HEK293 (cell line): ENCODE results near the gene IKZF4.

ENCODE experiments used
- CTCF ChIA-PET: fragments of 350-600 bp; formaldehyde crosslinking; extraction: SDS; loops from one replicate; lab custom pipeline; 2021; ENCODE audit warnings: antibody characterized with exemption; lab: Yijun Ruan, JAX
- POLR2A ChIA-PET: fragments of 300-600 bp; formaldehyde crosslinking; extraction: SDS; loops from one replicate; lab custom pipeline; 2020; ENCODE audit warnings: antibody characterized with exemption, inconsistent platforms; lab: Yijun Ruan, JAX
- H3K27ac ChIP-seq: fragments of 200-500 bp; sonication (Bioruptor generic); 2 replicates; pipeline ENCODE4 v1.5.1; 2014; ENCODE audit warnings: low read depth, low read length, control low read depth, inconsistent platforms; ENCODE audit errors: extremely low read depth
- H3K36me3 ChIP-seq, 2 experiments: fragments of 200-500 bp in 1 of 2; sonication (Bioruptor generic) in 1 of 2; 1 replicate in 1 of 2; 2 replicates in 1 of 2; pipeline ENCODE4 v1.5.1; 2014 to 2017; ENCODE audit warnings: inconsistent platforms in 2 of 2, low read length in 2 of 2; ENCODE audit not compliant: control insufficient read depth in 2 of 2, insufficient read depth in 1 of 2
- H3K4me1 ChIP-seq: fragments of 200-500 bp; sonication (Bioruptor generic); 2 replicates; pipeline ENCODE4 v1.5.1; 2014; ENCODE audit warnings: mild to moderate bottlenecking, low read length, inconsistent platforms; ENCODE audit not compliant: control insufficient read depth, insufficient read depth
- H3K4me3 ChIP-seq: 2 replicates; pipeline ENCODE4 v1.5.1; 2011; ENCODE audit warnings: low read depth, mild to moderate bottlenecking, control low read depth, low read length, moderate library complexity
- H3K9me3 ChIP-seq: fragments of 200-500 bp; sonication (Bioruptor generic); 2 replicates; pipeline ENCODE4 v1.5.1; 2014; ENCODE audit warnings: low read depth, low read length, inconsistent platforms; ENCODE audit not compliant: control insufficient read depth, insufficient read depth
- FEZF1 ChIP-seq: fragments of 450-650 bp; formaldehyde crosslinking; IDR thresholded peaks from 2 replicates; pipeline ENCODE4 v1.5.1; 2016; ENCODE audit warnings: missing biosample characterization, missing genetic modification characterization
- GLIS1 ChIP-seq: fragments of 450-650 bp; formaldehyde crosslinking; IDR thresholded peaks from 2 replicates; pipeline ENCODE4 v1.5.1; 2016; ENCODE audit warnings: missing biosample characterization, missing genetic modification characterization
- KLF16 ChIP-seq: fragments of 450-650 bp; formaldehyde crosslinking; IDR thresholded peaks from 2 replicates; pipeline ENCODE4 v1.5.1; 2017; ENCODE audit warnings: missing biosample characterization, missing genetic modification characterization
- KLF8 ChIP-seq: fragments of 450-650 bp; formaldehyde crosslinking; IDR thresholded peaks from 2 replicates; pipeline ENCODE4 v1.5.1; 2016; ENCODE audit warnings: missing biosample characterization, missing genetic modification characterization
- PATZ1 ChIP-seq: fragments of 450-650 bp; formaldehyde crosslinking; IDR thresholded peaks from 2 replicates; pipeline ENCODE4 v1.5.1; 2016; ENCODE audit warnings: missing biosample characterization, missing genetic modification characterization
- PRDM1 ChIP-seq: fragments of 450-650 bp; formaldehyde crosslinking; IDR thresholded peaks from 2 replicates; pipeline ENCODE4; 2016; ENCODE audit warnings: missing biosample characterization, missing genetic modification characterization
- PRDM4 ChIP-seq: fragments of 450-650 bp; formaldehyde crosslinking; IDR thresholded peaks from 2 replicates; pipeline ENCODE4 v1.5.1; 2017; ENCODE audit warnings: missing biosample characterization, missing genetic modification characterization
- SETDB1 ChIP-seq: IDR thresholded peaks from one replicate; pipeline ENCODE4 v1.6.1; 2017; ENCODE audit warnings: mild to moderate bottlenecking, low read length, moderate library complexity, mixed read lengths; ENCODE audit not compliant: insufficient read length
- YY1 ChIP-seq: fragments of 450-650 bp; formaldehyde crosslinking; IDR thresholded peaks from 2 replicates; pipeline ENCODE4 v1.5.1; 2018; ENCODE audit warnings: missing biosample characterization, missing genetic modification characterization
- ZBTB1 ChIP-seq: fragments of 450-650 bp; formaldehyde crosslinking; IDR thresholded peaks from 2 replicates; pipeline ENCODE4 v1.5.1; 2016; ENCODE audit warnings: missing biosample characterization, missing genetic modification characterization
- ZBTB48 ChIP-seq: fragments of 450-650 bp; formaldehyde crosslinking; IDR thresholded peaks from 2 replicates; pipeline ENCODE4 v1.5.1; 2016; ENCODE audit warnings: missing biosample characterization, missing genetic modification characterization
- ZNF2 ChIP-seq: fragments of 450-650 bp; formaldehyde crosslinking; IDR thresholded peaks from 2 replicates; pipeline ENCODE4 v1.5.1; 2016; ENCODE audit warnings: missing biosample characterization, missing genetic modification characterization
- ZNF366 ChIP-seq: fragments of 450-650 bp; formaldehyde crosslinking; conservative IDR thresholded peaks from 2 replicates; pipeline ENCODE4 v1.5.1; 2016; ENCODE audit warnings: missing biosample characterization, missing genetic modification characterization
- ZNF521 ChIP-seq: fragments of 450-650 bp; formaldehyde crosslinking; IDR thresholded peaks from 2 replicates; pipeline ENCODE4 v1.5.1; 2017; ENCODE audit warnings: missing biosample characterization, mild to moderate bottlenecking, missing genetic modification characterization
- ZNF544 ChIP-seq: fragments of 450-650 bp; formaldehyde crosslinking; IDR thresholded peaks from 2 replicates; pipeline ENCODE4 v1.5.0; 2017; ENCODE audit warnings: missing biosample characterization, missing genetic modification characterization
- ZNF600 ChIP-seq: fragments of 450-650 bp; formaldehyde crosslinking; IDR thresholded peaks from 2 replicates; pipeline ENCODE4 v1.5.1; 2016; ENCODE audit warnings: missing biosample characterization, missing genetic modification characterization
- ZNF677 ChIP-seq: fragments of 450-650 bp; IDR thresholded peaks from 2 replicates; pipeline ENCODE4 v1.5.0; 2018; ENCODE audit warnings: missing biosample characterization, mild to moderate bottlenecking, missing genetic modification characterization, moderate library complexity
- ZNF785 ChIP-seq: fragments of 450-650 bp; formaldehyde crosslinking; IDR thresholded peaks from 2 replicates; pipeline ENCODE4 v1.5.1; 2016; ENCODE audit warnings: missing biosample characterization, missing genetic modification characterization
- ZSCAN16 ChIP-seq: fragments of 450-650 bp; formaldehyde crosslinking; IDR thresholded peaks from 2 replicates; pipeline ENCODE4 v1.5.1; 2016; ENCODE audit warnings: missing biosample characterization, missing genetic modification characterization
- TF ChIP-seq, protein P1 (sequence below): fragments of 450-650 bp; formaldehyde crosslinking; IDR thresholded peaks from 2 replicates; pipeline ENCODE4 v1.5.1; 2016; ENCODE audit warnings: missing biosample characterization, missing genetic modification characterization
- TF ChIP-seq, protein P2 (sequence below): fragments of 450-650 bp; formaldehyde crosslinking; conservative IDR thresholded peaks from 2 replicates; pipeline ENCODE4 v1.5.1; 2016; ENCODE audit warnings: low read depth, missing biosample characterization, missing genetic modification characterization
- TF ChIP-seq, protein P3 (sequence below): fragments of 450-650 bp; formaldehyde crosslinking; IDR thresholded peaks from 2 replicates; pipeline ENCODE4 v1.5.1; 2016; ENCODE audit warnings: missing biosample characterization, missing genetic modification characterization

IKZF4 gene

GRCh38 chr12:56078931-56079722 lies 58.3 kb downstream of the IKZF4 start:
- H3K36me3 ChIP-seq, result no peaks in the 10 kb centered on the region
- peak overlapping the region; percentile 40 for H3K4me3 ChIP-seq
- POLR2A ChIA-PET, result interaction anchor here (0.5 to 4.6 kb wide), 14 partner anchors 10 to 518 kb away, joined by 3 to 54 read pairs (median 4); partner anchors contain the start of genes ESYT1, PA2G4, RAB5B and RPL41
- peak overlapping the region; percentile 64; the same call in 1 of the 2 replicates for H3K27ac ChIP-seq
- CTCF ChIA-PET, result interaction anchor here (0.6 to 3.3 kb wide), 13 partner anchors 12 to 1643 kb away, joined by 3 to 26 read pairs (median 4); partner anchors contain the start of genes PA2G4 and ZC3H10
- no peaks in the 10 kb centered on the region; the same call in 1 of the 2 replicates for H3K4me1 ChIP-seq
- no peaks in the 10 kb centered on the region for H3K9me3 ChIP-seq
- TF ChIP-seq ZNF785 (tag by site-specific recombination) (peak; percentile 87; the same call in 1 of the 2 replicates), KLF8 (peak; percentile 73; the same call in 1 of the 2 replicates), ZNF600 (tag by site-specific recombination) (peak; percentile 98), SETDB1 (no peak), GLIS1 (tag by site-specific recombination) (peak; percentile 74), PRDM1 (tag by site-specific recombination) (no peak), ZNF544 (tag by site-specific recombination) (no peak), ZNF677 (tag by site-specific recombination) (no peak), ZBTB48 (peak; percentile 66; the same call in 1 of the 2 replicates), ZNF366 (tag by site-specific recombination) (no peak), ZBTB1 (tag by site-specific recombination) (no peak), ZNF2 (peak; percentile 88), PRDM4 (tag by site-specific recombination) (no peak), ZNF521 (no peak), PATZ1 (peak; percentile 70), YY1 (peak; percentile 47; the same call in 1 of the 2 replicates), ZSCAN16 (tag by site-specific recombination) (no peak), FEZF1 (tag by site-specific recombination) (no peak), KLF16 (tag by site-specific recombination) (peak; percentile 74; the same call in 1 of the 2 replicates)
- TF ChIP-seq, protein P1, sequence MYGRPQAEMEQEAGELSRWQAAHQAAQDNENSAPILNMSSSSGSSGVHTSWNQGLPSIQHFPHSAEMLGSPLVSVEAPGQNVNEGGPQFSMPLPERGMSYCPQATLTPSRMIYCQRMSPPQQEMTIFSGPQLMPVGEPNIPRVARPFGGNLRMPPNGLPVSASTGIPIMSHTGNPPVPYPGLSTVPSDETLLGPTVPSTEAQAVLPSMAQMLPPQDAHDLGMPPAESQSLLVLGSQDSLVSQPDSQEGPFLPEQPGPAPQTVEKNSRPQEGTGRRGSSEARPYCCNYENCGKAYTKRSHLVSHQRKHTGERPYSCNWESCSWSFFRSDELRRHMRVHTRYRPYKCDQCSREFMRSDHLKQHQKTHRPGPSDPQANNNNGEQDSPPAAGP (tag by site-specific recombination), result peak; percentile 85
- TF ChIP-seq, protein P2, sequence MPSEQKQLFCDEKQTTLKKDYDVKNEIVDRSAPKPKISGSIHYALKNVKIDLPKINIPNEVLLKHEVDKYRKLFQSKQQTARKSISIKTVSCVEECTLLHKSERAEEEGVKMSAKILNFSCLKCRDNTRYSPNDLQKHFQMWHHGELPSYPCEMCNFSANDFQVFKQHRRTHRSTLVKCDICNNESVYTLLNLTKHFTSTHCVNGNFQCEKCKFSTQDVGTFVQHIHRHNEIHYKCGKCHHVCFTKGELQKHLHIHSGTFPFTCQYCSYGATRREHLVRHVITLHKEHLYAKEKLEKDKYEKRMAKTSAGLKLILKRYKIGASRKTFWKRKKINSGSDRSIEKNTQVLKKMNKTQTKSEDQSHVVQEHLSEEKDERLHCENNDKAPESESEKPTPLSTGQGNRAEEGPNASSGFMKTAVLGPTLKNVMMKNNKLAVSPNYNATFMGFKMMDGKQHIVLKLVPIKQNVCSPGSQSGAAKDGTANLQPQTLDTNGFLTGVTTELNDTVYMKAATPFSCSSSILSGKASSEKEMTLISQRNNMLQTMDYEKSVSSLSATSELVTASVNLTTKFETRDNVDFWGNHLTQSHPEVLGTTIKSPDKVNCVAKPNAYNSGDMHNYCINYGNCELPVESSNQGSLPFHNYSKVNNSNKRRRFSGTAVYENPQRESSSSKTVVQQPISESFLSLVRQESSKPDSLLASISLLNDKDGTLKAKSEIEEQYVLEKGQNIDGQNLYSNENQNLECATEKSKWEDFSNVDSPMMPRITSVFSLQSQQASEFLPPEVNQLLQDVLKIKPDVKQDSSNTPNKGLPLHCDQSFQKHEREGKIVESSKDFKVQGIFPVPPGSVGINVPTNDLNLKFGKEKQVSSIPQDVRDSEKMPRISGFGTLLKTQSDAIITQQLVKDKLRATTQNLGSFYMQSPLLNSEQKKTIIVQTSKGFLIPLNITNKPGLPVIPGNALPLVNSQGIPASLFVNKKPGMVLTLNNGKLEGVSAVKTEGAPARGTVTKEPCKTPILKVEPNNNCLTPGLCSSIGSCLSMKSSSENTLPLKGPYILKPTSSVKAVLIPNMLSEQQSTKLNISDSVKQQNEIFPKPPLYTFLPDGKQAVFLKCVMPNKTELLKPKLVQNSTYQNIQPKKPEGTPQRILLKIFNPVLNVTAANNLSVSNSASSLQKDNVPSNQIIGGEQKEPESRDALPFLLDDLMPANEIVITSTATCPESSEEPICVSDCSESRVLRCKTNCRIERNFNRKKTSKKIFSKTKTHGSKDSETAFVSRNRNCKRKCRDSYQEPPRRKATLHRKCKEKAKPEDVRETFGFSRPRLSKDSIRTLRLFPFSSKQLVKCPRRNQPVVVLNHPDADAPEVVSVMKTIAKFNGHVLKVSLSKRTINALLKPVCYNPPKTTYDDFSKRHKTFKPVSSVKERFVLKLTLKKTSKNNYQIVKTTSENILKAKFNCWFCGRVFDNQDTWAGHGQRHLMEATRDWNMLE (tag by site-specific recombination), result 0 out of 2 replicates have a peak, but pooled peaks have one; percentile 13
- TF ChIP-seq, protein P3, sequence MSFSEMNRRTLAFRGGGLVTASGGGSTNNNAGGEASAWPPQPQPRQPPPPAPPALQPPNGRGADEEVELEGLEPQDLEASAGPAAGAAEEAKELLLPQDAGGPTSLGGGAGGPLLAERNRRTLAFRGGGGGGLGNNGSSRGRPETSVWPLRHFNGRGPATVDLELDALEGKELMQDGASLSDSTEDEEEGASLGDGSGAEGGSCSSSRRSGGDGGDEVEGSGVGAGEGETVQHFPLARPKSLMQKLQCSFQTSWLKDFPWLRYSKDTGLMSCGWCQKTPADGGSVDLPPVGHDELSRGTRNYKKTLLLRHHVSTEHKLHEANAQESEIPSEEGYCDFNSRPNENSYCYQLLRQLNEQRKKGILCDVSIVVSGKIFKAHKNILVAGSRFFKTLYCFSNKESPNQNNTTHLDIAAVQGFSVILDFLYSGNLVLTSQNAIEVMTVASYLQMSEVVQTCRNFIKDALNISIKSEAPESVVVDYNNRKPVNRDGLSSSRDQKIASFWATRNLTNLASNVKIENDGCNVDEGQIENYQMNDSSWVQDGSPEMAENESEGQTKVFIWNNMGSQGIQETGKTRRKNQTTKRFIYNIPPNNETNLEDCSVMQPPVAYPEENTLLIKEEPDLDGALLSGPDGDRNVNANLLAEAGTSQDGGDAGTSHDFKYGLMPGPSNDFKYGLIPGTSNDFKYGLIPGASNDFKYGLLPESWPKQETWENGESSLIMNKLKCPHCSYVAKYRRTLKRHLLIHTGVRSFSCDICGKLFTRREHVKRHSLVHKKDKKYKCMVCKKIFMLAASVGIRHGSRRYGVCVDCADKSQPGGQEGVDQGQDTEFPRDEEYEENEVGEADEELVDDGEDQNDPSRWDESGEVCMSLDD (tag by site-specific recombination), result peak; percentile 60; the same call in 1 of the 2 replicates
